ENCODE data around the gene LSR. TPM values are rescaled to one million over a fixed set of nuclear protein-coding genes. Genes with fewer than 3 reads are reported as not detected.

LSR gene
- total and polyA plus RNA-seq, 2 donors (not counting 1 experiment from before 2014, with no cell fraction given) = 37.2 to 45.3 TPM

- Histone ChIP-seq H2AFZ (ENCODE audit: insufficient read depth, low read depth, low read length, poor library complexity, severe bottlenecking) (no peak overlapping the region), H3K4me1 (ENCODE audit: control insufficient read depth in 2 of 2, insufficient read depth in 2 of 2, low read length in 2 of 2) (peaks cover 10 to 33% of the 10 kb centered on the region in 2 donors), H3K9ac (ENCODE audit: low read length) (no peak overlapping the region), H3K27me3 (replicated peaks in 1 of 4; ENCODE audit: control extremely low read depth in 1 of 4, control insufficient read depth in 3 of 4, insufficient read depth in 4 of 4, low read length in 3 of 4) (no peaks in the 10 kb centered on the region), H3K4me3 (ENCODE audit: control extremely low read depth in 1 of 5, extremely low read depth in 1 of 5, insufficient read depth in 1 of 5, low read depth in 2 of 5, low read length in 4 of 5) (no peak overlapping the region), H3K9me3 (ENCODE audit: control extremely low read depth in 1 of 3, control insufficient read depth in 2 of 3, insufficient read depth in 1 of 3, low read length in 2 of 3) (no peaks in the 10 kb centered on the region), H3K4me2 (replicated peaks; ENCODE audit: low read depth, low read length, poor library complexity, severe bottlenecking) (no peak overlapping the region), H3K27ac (ENCODE audit: low read length in 2 of 2) (no peak overlapping the region), H3K79me2 (ENCODE audit: control insufficient read depth, insufficient read depth, low read length) (peaks cover 25% of the 10 kb centered on the region), H3K36me3 (replicated peaks in 1 of 2; ENCODE audit: control extremely low read depth in 1 of 2, control insufficient read depth in 1 of 2, extremely low read depth in 1 of 2, insufficient read depth in 2 of 2, low read length in 1 of 2) (no peaks in the 10 kb centered on the region), H4K20me1 (ENCODE audit: control insufficient read depth, insufficient read depth, low read length, poor library complexity, severe bottlenecking) (no peaks in the 10 kb centered on the region)
- no peak overlapping the region for H3K4me3 Mint-ChIP-seq
- no peaks in the 10 kb centered on the region for H3K9me3 Mint-ChIP-seq (ENCODE audit: insufficient read depth)
- ATAC-seq (ENCODE audit: low read depth) = no peak
- 92% methylated on average over 1 of the region's 2 CpGs for WGBS (ENCODE audit: insufficient coverage)
- CTCF ChIA-PET = no interaction called here
- POLR2A ChIA-PET = no interaction called here
- peaks cover 17% of the 10 kb centered on the region for H3K4me1 Mint-ChIP-seq
- intact Hi-C loops (cut with micrococcal nuclease) = no loop called here
- DNase-seq = no peak
- H3K27me3 Mint-ChIP-seq = no peaks in the 10 kb centered on the region
- TF ChIP-seq CTCF (IDR thresholded peaks at IDR 0.05) = no peak
- no peak for TF ChIP-seq EZH2 (IDR thresholded peaks at IDR 0.05; ENCODE audit: borderline replicate concordance, insufficient read depth, low read depth, low read length, poor library complexity, severe bottlenecking)
- H3K27ac Mint-ChIP-seq = peak overlapping the region; percentile 15
Measured at GRCh38 chr19:35301961-35302360, 53.2 kb downstream of the LSR start.

- ChIA-PET POLR2A (interaction anchor here (0.7 kb wide), 1 partner anchor 14 kb away, joined by 12 read pairs; no protein-coding TSS in a partner anchor), CTCF (no interaction called here)
- H3K9me3 ChIP-seq (ENCODE audit: control extremely low read depth in 1 of 3, control insufficient read depth in 2 of 3, insufficient read depth in 1 of 3, low read length in 2 of 3) = no peaks in the 10 kb centered on the region
- peaks cover 22% of the 10 kb centered on the region for H3K79me2 ChIP-seq (ENCODE audit: control insufficient read depth, insufficient read depth, low read length)
- no peak overlapping the region for H3K27ac Mint-ChIP-seq
- H3K27ac ChIP-seq (ENCODE audit: low read length in 2 of 2) = no peak overlapping the region
- H3K36me3 ChIP-seq (replicated peaks in 1 of 2; ENCODE audit: control extremely low read depth in 1 of 2, control insufficient read depth in 1 of 2, extremely low read depth in 1 of 2, insufficient read depth in 2 of 2, low read length in 1 of 2) = no peaks in the 10 kb centered on the region
- H3K4me3 ChIP-seq (ENCODE audit: control extremely low read depth in 1 of 5, extremely low read depth in 1 of 5, insufficient read depth in 1 of 5, low read depth in 2 of 5, low read length in 4 of 5) = no peak overlapping the region
- DNase-seq = no peak
- no peaks in the 10 kb centered on the region for H3K27me3 Mint-ChIP-seq
- intact Hi-C loops (cut with micrococcal nuclease) = no loop called here
- H3K27me3 ChIP-seq (replicated peaks in 1 of 4; ENCODE audit: control extremely low read depth in 1 of 4, control insufficient read depth in 3 of 4, insufficient read depth in 4 of 4, low read length in 3 of 4) = no peaks in the 10 kb centered on the region
- peaks cover 22% of the 10 kb centered on the region for H3K4me1 Mint-ChIP-seq
- no peaks in the 10 kb centered on the region for H3K9me3 Mint-ChIP-seq (ENCODE audit: insufficient read depth)
- H3K9ac ChIP-seq (ENCODE audit: low read length) = no peak overlapping the region
- TF ChIP-seq EZH2 (IDR thresholded peaks at IDR 0.05; ENCODE audit: borderline replicate concordance, insufficient read depth, low read depth, low read length, poor library complexity, severe bottlenecking) (no peak), CTCF (IDR thresholded peaks at IDR 0.05) (no peak)
- 86% methylated on average over 10 of the region's 16 CpGs for WGBS (ENCODE audit: insufficient coverage)
- no peak overlapping the region for H3K4me3 Mint-ChIP-seq
- no peaks in the 10 kb centered on the region for H4K20me1 ChIP-seq (ENCODE audit: control insufficient read depth, insufficient read depth, low read length, poor library complexity, severe bottlenecking)
- peaks cover 9 to 33% of the 10 kb centered on the region in 2 donors for H3K4me1 ChIP-seq (ENCODE audit: control insufficient read depth in 2 of 2, insufficient read depth in 2 of 2, low read length in 2 of 2)
- H2AFZ ChIP-seq (ENCODE audit: insufficient read depth, low read depth, low read length, poor library complexity, severe bottlenecking) = no peak overlapping the region
- no peak overlapping the region for H3K4me2 ChIP-seq (replicated peaks; ENCODE audit: low read depth, low read length, poor library complexity, severe bottlenecking)
- no peak for ATAC-seq (ENCODE audit: low read depth)
Measured at GRCh38 chr19:35302446-35302845, 53.6 kb downstream of the LSR start.
